HepG2 (cell line): ENCODE data around the gene MED28. TPM values are rescaled to one million over a fixed set of nuclear protein-coding genes. Genes with fewer than 3 reads are reported as not detected.

ENCODE experiments used
- CBFB ChIP-seq: sonication (generic); formaldehyde crosslinking; IDR thresholded peaks from 2 replicates; pipeline ENCODE4 v1.4.0; 2020; ENCODE audit warnings: missing genetic modification reagents
- REXO4 ChIP-seq: sonication (generic); formaldehyde crosslinking; IDR thresholded peaks from 2 replicates; pipeline ENCODE4 v1.8.0; 2022; ENCODE audit warnings: missing genetic modification reagents, mild to moderate bottlenecking, borderline replicate concordance
- SUZ12 ChIP-seq: fragments of 150-350 bp; IDR thresholded peaks from 2 replicates; pipeline ENCODE4 v1.6.1; 2014; ENCODE audit warnings: low read depth, low read length
- U2AF1 ChIP-seq: fragments of 200-400 bp; formaldehyde crosslinking; optimal IDR thresholded peaks from 2 replicates; pipeline ENCODE3; 2017; ENCODE audit warnings: mild to moderate bottlenecking, low read depth, low read length
- ZNF24 ChIP-seq: fragments of 450-650 bp; IDR thresholded peaks from 2 replicates; pipeline ENCODE4 v1.6.1; 2017; ENCODE audit warnings: antibody characterized with exemption, mild to moderate bottlenecking
- ZNF569 ChIP-seq: sonication (generic); formaldehyde crosslinking; IDR thresholded peaks from 2 replicates; pipeline ENCODE4 v1.5.0; 2020; ENCODE audit warnings: mild to moderate bottlenecking, missing genetic modification reagents, moderate library complexity, borderline replicate concordance
- ZNF777 ChIP-seq: sonication (generic); formaldehyde crosslinking; IDR thresholded peaks from 2 replicates; pipeline ENCODE4 v1.4.0; 2020; ENCODE audit warnings: missing genetic modification reagents
- ZNF790 ChIP-seq: sonication (generic); formaldehyde crosslinking; IDR thresholded peaks from 2 replicates; pipeline ENCODE4 v1.8.0; 2022; ENCODE audit warnings: missing genetic modification reagents, mild to moderate bottlenecking, borderline replicate concordance
- polyA plus RNA-seq, 8 experiments: library from polyadenylated mRNA; depleted of rRNA in 3 of 8; stranded (reverse) in 7 of 8; unstranded in 1 of 8; fragments of >200 nt; fragmentation: Illumina TruSeq in 4 of 8; extraction: Trizol in 4 of 8; gene quantifications; 2 replicates each; pipeline versions ENCODE4 v1.2.1 to v1.2.3, GENCODE V29; 2011 to 2016; ENCODE audit warnings: low read depth in 4 of 8, missing spikeins in 1 of 8, mixed read lengths in 1 of 8; ENCODE audit not compliant: insufficient read depth in 1 of 8
- total RNA-seq, 5 experiments: library from RNA; depleted of rRNA; stranded (reverse); fragments of >200 nt; fragmentation: Illumina TruSeq; extraction: Trizol; gene quantifications; 2 replicates each; pipeline ENCODE4 v1.2.3, GENCODE V29; 2016; ENCODE audit warnings: low read depth in 1 of 5
- TF ChIP-seq, protein P1 (sequence below): sonication (generic); formaldehyde crosslinking; IDR thresholded peaks from 2 replicates; pipeline ENCODE4 v1.4.0; 2020; ENCODE audit warnings: mild to moderate bottlenecking, missing genetic modification reagents, borderline replicate concordance
- TF ChIP-seq, protein P2 (sequence below): sonication (generic); formaldehyde crosslinking; IDR thresholded peaks from 2 replicates; pipeline ENCODE4 v1.8.0; 2022; ENCODE audit warnings: mild to moderate bottlenecking, missing genetic modification reagents
- TF ChIP-seq, protein P3 (sequence below): sonication (generic); formaldehyde crosslinking; IDR thresholded peaks from 2 replicates; pipeline ENCODE4 v1.4.0; 2020; ENCODE audit warnings: mild to moderate bottlenecking, missing genetic modification reagents
- TF ChIP-seq, protein P4 (sequence below): sonication (generic); formaldehyde crosslinking; IDR thresholded peaks from 2 replicates; pipeline ENCODE4 v1.4.0; 2020; ENCODE audit warnings: missing genetic modification reagents, mild to moderate bottlenecking, borderline replicate concordance

The MED28 gene
- total and polyA plus RNA-seq, 2 of the 13 experiments (the other 11 are each of a cell fraction or from before 2014, with no cell fraction given): 41.3 to 65.7 TPM

- TF ChIP-seq, protein P1, sequence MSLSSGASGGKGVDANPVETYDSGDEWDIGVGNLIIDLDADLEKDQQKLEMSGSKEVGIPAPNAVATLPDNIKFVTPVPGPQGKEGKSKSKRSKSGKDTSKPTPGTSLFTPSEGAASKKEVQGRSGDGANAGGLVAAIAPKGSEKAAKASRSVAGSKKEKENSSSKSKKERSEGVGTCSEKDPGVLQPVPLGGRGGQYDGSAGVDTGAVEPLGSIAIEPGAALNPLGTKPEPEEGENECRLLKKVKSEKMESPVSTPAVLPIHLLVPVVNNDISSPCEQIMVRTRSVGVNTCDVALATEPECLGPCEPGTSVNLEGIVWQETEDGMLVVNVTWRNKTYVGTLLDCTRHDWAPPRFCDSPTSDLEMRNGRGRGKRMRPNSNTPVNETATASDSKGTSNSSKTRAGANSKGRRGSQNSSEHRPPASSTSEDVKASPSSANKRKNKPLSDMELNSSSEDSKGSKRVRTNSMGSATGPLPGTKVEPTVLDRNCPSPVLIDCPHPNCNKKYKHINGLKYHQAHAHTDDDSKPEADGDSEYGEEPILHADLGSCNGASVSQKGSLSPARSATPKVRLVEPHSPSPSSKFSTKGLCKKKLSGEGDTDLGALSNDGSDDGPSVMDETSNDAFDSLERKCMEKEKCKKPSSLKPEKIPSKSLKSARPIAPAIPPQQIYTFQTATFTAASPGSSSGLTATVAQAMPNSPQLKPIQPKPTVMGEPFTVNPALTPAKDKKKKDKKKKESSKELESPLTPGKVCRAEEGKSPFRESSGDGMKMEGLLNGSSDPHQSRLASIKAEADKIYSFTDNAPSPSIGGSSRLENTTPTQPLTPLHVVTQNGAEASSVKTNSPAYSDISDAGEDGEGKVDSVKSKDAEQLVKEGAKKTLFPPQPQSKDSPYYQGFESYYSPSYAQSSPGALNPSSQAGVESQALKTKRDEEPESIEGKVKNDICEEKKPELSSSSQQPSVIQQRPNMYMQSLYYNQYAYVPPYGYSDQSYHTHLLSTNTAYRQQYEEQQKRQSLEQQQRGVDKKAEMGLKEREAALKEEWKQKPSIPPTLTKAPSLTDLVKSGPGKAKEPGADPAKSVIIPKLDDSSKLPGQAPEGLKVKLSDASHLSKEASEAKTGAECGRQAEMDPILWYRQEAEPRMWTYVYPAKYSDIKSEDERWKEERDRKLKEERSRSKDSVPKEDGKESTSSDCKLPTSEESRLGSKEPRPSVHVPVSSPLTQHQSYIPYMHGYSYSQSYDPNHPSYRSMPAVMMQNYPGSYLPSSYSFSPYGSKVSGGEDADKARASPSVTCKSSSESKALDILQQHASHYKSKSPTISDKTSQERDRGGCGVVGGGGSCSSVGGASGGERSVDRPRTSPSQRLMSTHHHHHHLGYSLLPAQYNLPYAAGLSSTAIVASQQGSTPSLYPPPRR (CRISPR knock-in tag): no peak
- TF ChIP-seq, protein P2, sequence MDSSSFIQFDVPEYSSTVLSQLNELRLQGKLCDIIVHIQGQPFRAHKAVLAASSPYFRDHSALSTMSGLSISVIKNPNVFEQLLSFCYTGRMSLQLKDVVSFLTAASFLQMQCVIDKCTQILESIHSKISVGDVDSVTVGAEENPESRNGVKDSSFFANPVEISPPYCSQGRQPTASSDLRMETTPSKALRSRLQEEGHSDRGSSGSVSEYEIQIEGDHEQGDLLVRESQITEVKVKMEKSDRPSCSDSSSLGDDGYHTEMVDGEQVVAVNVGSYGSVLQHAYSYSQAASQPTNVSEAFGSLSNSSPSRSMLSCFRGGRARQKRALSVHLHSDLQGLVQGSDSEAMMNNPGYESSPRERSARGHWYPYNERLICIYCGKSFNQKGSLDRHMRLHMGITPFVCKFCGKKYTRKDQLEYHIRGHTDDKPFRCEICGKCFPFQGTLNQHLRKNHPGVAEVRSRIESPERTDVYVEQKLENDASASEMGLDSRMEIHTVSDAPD: no peak
- TF ChIP-seq, protein P3, sequence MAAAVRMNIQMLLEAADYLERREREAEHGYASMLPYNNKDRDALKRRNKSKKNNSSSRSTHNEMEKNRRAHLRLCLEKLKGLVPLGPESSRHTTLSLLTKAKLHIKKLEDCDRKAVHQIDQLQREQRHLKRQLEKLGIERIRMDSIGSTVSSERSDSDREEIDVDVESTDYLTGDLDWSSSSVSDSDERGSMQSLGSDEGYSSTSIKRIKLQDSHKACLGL (CRISPR knock-in tag): no peak
- TF ChIP-seq, protein P4, sequence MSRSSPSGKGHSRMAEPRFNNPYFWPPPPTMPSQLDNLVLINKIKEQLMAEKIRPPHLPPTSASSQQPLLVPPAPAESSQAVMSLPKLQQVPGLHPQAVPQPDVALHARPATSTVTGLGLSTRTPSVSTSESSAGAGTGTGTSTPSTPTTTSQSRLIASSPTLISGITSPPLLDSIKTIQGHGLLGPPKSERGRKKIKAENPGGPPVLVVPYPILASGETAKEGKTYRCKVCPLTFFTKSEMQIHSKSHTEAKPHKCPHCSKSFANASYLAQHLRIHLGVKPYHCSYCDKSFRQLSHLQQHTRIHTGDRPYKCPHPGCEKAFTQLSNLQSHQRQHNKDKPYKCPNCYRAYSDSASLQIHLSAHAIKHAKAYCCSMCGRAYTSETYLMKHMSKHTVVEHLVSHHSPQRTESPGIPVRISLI: 0 out of 2 replicates have a peak, but pooled peaks have one; percentile 26
- TF ChIP-seq U2AF1 (no peak), ZNF569 (CRISPR knock-in tag) (no peak), CBFB (no peak), ZNF777 (CRISPR knock-in tag) (no peak), ZNF24 (no peak), ZNF790 (CRISPR knock-in tag) (no peak), SUZ12 (no peak), REXO4 (CRISPR knock-in tag) (no peak)
Measured at GRCh38 chr4:17613761-17614415, 553 bp upstream of the MED28 start (continued).
